Vagina (tissue), 2 donors: ENCODE measurements around the gene CD226.

Experiments
- POLR2A ChIP-seq, 2 donors: fragments of 450-650 bp; IDR thresholded peaks; one replicate each; pipeline ENCODE4 v1.6.1; 2017; ENCODE audit warnings: antibody characterized with exemption in 2 of 2, mild to moderate bottlenecking in 2 of 2, moderate library complexity in 2 of 2
- TF ChIP-seq, protein P1 (sequence below), 3 experiments: fragments of 450-650 bp in 2 of 3; fragments of 200-600 bp in 1 of 3; sonication (generic) in 1 of 3; IDR thresholded peaks; one replicate each; pipeline ENCODE4 v1.5.1; 2017 to 2019; ENCODE audit warnings: antibody characterized with exemption in 3 of 3, mild to moderate bottlenecking in 2 of 3, moderate library complexity in 2 of 3

DNA sequence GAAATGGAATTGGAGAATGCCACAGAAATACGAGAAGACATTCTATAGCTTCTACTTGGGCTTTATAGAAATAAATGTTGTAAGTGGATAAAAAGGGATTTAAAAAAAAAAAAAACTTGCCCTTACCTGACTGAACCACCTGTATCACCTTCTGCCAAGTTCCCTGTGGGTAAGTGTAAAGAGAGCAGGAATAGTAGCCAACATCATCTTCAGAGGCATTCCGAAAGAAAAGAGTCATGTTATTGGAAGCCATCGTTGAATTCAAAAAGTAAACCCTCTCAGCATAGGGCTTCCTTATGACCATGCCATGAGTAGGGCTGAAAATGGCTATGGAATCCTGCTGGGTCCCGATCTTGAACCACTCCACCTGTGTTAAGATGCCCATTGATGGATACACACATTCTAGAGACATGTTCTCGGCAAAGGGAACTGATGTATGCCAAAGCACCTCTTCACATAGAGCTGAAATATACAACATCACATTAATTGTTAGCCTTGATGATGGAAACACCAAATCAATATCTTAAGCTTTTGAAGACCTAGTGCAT, 991 bp downstream of the CD226 start:
- TF ChIP-seq, protein P1, sequence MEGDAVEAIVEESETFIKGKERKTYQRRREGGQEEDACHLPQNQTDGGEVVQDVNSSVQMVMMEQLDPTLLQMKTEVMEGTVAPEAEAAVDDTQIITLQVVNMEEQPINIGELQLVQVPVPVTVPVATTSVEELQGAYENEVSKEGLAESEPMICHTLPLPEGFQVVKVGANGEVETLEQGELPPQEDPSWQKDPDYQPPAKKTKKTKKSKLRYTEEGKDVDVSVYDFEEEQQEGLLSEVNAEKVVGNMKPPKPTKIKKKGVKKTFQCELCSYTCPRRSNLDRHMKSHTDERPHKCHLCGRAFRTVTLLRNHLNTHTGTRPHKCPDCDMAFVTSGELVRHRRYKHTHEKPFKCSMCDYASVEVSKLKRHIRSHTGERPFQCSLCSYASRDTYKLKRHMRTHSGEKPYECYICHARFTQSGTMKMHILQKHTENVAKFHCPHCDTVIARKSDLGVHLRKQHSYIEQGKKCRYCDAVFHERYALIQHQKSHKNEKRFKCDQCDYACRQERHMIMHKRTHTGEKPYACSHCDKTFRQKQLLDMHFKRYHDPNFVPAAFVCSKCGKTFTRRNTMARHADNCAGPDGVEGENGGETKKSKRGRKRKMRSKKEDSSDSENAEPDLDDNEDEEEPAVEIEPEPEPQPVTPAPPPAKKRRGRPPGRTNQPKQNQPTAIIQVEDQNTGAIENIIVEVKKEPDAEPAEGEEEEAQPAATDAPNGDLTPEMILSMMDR (IDR thresholded peaks at IDR 0.05) = no peak
- TF ChIP-seq POLR2A (IDR thresholded peaks at IDR 0.05) = no peak
